Fibroblast of the aortic adventitia (primary cell): Measurements from ENCODE around the gene AP2S1. TPM values are rescaled to one million over a fixed set of nuclear protein-coding genes. Genes with fewer than 3 reads are reported as not detected.
A peak's percentile ranks its signal among the peaks of the same experiment; 100 is the strongest.
"Not testable (repeated sequence)": the region's sequence is repeated elsewhere in the genome, so short reads cannot be mapped to it uniquely, and the experiment has no call there.

Experiments
- DNase-seq: peaks from one replicate; pipeline ENCODE4 v3.0.0-alpha.2; 2010; ENCODE audit warnings: low read depth
- H3K4me3 ChIP-seq: 2 replicates; pipeline ENCODE4 v1.5.1; 2011; ENCODE audit warnings: low read depth, mild to moderate bottlenecking, control low read depth, low read length, moderate library complexity
- total RNA-seq: library from RNA; depleted of rRNA; stranded (reverse); fragments of >200 nt; gene quantifications from 2 replicates; pipeline ENCODE4 v1.2.3, GENCODE V29; 2012; ENCODE audit warnings: low replicate concordance
- TF ChIP-seq, protein P1 (sequence below): IDR thresholded peaks from 2 replicates; pipeline ENCODE4 v1.5.1; 2011; ENCODE audit warnings: mild to moderate bottlenecking, low read length, control low read depth, inconsistent platforms; ENCODE audit not compliant: insufficient read depth

The AP2S1 gene
- total RNA-seq, 1 donor: 113 TPM

GRCh38 chr19:46815833-46816627, 34.6 kb downstream of the AP2S1 start:
- H3K4me3 ChIP-seq: no peak overlapping the region
- TF ChIP-seq, protein P1, sequence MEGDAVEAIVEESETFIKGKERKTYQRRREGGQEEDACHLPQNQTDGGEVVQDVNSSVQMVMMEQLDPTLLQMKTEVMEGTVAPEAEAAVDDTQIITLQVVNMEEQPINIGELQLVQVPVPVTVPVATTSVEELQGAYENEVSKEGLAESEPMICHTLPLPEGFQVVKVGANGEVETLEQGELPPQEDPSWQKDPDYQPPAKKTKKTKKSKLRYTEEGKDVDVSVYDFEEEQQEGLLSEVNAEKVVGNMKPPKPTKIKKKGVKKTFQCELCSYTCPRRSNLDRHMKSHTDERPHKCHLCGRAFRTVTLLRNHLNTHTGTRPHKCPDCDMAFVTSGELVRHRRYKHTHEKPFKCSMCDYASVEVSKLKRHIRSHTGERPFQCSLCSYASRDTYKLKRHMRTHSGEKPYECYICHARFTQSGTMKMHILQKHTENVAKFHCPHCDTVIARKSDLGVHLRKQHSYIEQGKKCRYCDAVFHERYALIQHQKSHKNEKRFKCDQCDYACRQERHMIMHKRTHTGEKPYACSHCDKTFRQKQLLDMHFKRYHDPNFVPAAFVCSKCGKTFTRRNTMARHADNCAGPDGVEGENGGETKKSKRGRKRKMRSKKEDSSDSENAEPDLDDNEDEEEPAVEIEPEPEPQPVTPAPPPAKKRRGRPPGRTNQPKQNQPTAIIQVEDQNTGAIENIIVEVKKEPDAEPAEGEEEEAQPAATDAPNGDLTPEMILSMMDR: no peak
- DNase-seq: no peak

DNA sequence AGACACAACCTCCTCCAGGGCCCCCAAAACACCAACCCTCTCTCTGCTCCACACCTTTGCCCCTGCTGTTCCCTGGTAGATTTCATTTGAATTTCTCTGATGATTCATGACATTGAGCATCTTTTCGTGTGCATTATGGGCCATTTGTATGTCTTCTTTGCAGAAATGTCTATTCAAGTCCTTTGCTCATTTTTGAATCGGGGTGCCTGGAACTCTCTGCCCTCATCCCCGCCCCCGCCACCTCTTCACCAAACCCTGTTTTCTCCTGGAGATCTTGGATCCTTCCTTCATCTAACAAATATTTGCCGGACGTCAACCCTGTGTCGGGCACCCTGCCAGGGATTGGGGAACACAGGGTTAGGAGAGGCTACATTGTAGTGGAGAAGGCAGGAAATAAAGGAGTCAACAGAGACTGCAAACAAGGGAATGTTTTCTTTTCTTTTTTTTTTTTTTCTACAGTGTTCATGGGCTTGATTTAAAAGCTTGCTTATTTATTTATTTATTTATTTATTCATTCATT, 36.7 kb downstream of the AP2S1 start:
- H3K4me3 ChIP-seq: no peak overlapping the region
- TF ChIP-seq, protein P1: no peak
- DNase-seq: peak; percentile 37

- TF ChIP-seq, protein P1: no peak
- no peak for DNase-seq
- H3K4me3 ChIP-seq: no peak overlapping the region
Measured at GRCh38 chr19:46812977-46813838, 37.4 kb downstream of the AP2S1 start.

DNA sequence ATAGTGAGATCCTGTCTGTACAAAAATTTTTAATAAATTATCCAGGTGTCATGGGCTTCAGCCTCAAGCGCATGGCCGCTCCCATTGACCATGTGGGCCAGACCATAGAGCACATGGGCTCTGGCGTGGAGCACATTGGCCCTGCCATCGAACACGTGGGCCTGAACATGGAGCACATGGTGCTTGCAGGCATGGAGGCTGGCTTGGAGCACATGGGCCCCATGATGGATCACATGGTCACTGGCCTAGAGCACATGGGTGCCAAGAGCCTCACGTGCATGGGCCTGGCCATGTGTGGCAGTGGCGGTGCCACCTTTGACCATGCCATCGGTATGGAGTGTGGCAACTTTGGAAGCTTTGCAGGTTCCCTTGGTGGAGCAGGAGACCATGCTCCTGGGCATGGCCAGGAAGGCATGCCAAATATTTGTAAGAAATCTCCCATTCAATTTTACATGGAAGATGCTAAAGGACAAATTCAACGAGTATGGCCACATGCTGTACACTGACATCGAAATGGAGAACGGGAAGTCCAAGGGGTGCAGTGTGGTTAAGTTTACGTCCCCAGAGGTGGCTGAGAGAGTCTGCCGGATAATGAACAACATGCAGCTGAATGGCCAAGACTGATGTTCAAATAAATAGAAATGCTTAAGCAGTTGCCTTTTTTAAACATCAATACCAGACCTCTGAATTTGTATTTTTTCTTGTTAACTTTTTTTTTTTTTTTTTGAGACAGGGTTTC, 40.9 kb downstream of the AP2S1 start:
- TF ChIP-seq, protein P1: no peak
- no peak overlapping the region for H3K4me3 ChIP-seq
- no peak for DNase-seq

DNA sequence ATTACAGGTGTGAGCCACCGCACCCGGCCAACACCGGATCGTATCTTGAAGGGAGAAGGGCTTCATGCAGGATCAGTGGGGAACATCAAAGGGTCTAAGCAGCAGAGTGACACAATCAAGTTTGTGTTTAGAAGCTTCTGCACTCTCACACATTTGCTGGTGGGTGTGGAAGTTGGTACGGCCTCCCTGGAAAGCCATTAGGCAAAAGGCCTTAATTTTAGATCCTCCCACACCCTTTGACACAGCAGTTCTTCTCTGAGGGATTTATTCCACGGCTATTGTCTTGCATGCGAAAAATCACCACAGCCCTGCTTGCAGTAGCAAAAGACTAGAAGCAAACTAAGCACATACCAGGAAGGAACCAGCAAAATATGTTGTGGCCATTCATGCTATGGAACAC, 44.0 kb downstream of the AP2S1 start:
- TF ChIP-seq, protein P1: no peak
- no peak overlapping the region for H3K4me3 ChIP-seq
- DNase-seq: no peak

DNA sequence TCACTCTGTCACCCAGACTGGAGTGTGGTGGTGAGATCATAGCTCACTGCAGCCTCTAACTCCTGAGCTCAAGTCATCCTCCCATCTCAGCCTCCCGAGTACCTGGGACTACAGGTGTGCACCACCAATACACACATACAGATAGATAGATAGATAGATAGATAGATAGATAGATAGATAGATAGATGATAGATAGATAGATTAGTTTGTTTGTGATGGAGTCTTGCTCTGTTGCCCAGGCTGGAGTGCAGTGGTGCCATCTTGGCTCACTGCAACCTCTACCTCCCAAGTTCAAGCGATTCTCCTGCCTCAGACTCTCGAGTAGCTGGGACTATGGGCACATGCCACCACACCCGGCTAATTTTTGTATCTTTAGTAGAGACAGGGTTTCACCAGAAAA, 46.2 kb downstream of the AP2S1 start:
- not testable (repeated sequence) for H3K4me3 ChIP-seq, DNase-seq
